ENCODE measurements around the gene FUOM. TPM values are rescaled to one million over a fixed set of nuclear protein-coding genes. Genes with fewer than 3 reads are reported as not detected.
"Not testable (repeated sequence)": the region's sequence is repeated elsewhere in the genome, so short reads cannot be mapped to it uniquely, and the experiment has no call there.

FUOM gene
- total and polyA plus RNA-seq, 2 of the 8 experiments (the other 6 are each of a cell fraction or from before 2014, with no cell fraction given), result 22.0 to 30.4 TPM

DNA sequence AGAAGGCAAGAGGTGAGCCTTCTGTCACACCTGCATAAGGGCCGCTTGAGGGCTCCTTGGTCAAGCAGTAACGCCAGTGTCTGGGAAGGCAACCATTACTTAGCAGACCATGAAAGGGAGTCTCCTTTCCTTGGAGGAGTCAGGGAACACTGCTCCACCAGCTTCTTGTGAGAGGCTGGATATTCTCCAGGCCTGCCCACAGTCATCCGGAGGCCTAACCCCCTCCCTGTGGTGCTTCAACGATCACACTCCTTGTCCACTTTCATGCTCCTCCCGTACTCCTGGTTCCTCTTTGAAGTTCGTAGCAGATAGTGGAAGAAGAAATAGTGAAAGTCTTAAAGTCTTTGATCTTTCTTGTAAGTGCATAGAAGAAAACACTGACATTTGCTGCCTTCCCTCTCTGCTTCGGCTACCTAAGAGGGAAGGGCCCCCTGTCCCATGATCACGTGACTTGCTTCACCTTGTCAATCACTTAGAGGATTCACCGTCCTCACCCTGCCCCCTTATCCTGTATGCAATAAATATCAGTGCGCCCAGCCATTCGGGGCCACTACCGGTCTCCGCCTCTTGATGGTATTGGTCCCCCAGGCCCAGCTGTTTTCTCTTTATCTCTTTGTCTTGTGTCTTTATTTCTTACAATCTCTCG is 35.6 kb downstream of the FUOM start:
- H2AFZ ChIP-seq (ENCODE audit: low read length); H2BK5ac ChIP-seq (ENCODE audit: low read depth, low read length); H2BK12ac ChIP-seq (ENCODE audit: low read depth, low read length); H3K4me3 ChIP-seq (ENCODE audit: extremely low read depth in 1 of 4, insufficient read depth in 2 of 4, low read depth in 3 of 4, low read length in 4 of 4); H3K4me2 ChIP-seq (ENCODE audit: insufficient read depth in 1 of 2, low read depth in 2 of 2, low read length in 2 of 2); H3K9me3 ChIP-seq (ENCODE audit: insufficient read depth in 2 of 2, low read depth in 1 of 2, low read length in 1 of 2); H3K79me1 ChIP-seq (ENCODE audit: low read depth, low read length); H4K91ac ChIP-seq (replicated peaks; ENCODE audit: insufficient read length, low read length); H3K4ac ChIP-seq (replicated peaks; ENCODE audit: insufficient read length, low read depth, low read length); H3K27ac ChIP-seq (ENCODE audit: low read depth, low read length); H3K18ac ChIP-seq (ENCODE audit: extremely low read depth, low read length); H3K23me2 ChIP-seq (ENCODE audit: low read depth, low read length); H3K14ac ChIP-seq (ENCODE audit: insufficient read length); CTCF ChIA-PET (ENCODE audit: partially characterized antibody); H3K9ac ChIP-seq (replicated peaks in 1 of 4; ENCODE audit: extremely low read depth in 1 of 4, low read depth in 3 of 4, low read length in 3 of 4); DNase-seq (ENCODE audit: low read depth in 1 of 2, low spot score in 2 of 2); FAIRE-seq; H3K56ac ChIP-seq (replicated peaks; ENCODE audit: insufficient read length, low read depth, low read length); H4K20me1 ChIP-seq (replicated peaks in 1 of 2; ENCODE audit: control insufficient read depth in 1 of 2, insufficient read depth in 2 of 2, low read length in 2 of 2); H2BK15ac ChIP-seq (ENCODE audit: low read length); H2BK120ac ChIP-seq (replicated peaks; ENCODE audit: low read depth, low read length); H3K36me3 ChIP-seq (ENCODE audit: control insufficient read depth in 2 of 4, insufficient read depth in 4 of 4, low read length in 3 of 4); H4K5ac ChIP-seq (ENCODE audit: insufficient read length, low read depth, low read length); H3K79me2 ChIP-seq (ENCODE audit: control insufficient read depth in 1 of 2, insufficient read depth in 2 of 2, low read length in 2 of 2); H3K23ac ChIP-seq (ENCODE audit: insufficient read length); H4K8ac ChIP-seq (ENCODE audit: extremely low read depth, insufficient read depth, low read length); H2AK5ac ChIP-seq (ENCODE audit: low read depth, low read length); H2BK20ac ChIP-seq (ENCODE audit: low read length): not testable (repeated sequence)
- WGBS, 2 experiments (ENCODE audit: extremely low coverage in 1 of 2, insufficient coverage in 1 of 2, insufficient read length in 1 of 2, insufficient replicate concordance in 2 of 2, low coverage in 1 of 2, low lambda C conversion rate in 2 of 2, missing lambda C conversion rate in 1 of 2), result 85% methylated on average over 12 of the region's 14 CpGs; no CpG with 5 or more reads in 1 of the 2 experiments
- peaks cover 14 to 33% (median 28%) of the 10 kb centered on the region in 4 experiments for H3K27me3 ChIP-seq (replicated peaks in 1 of 4; ENCODE audit: control insufficient read depth in 3 of 4, extremely low read depth in 1 of 4, insufficient read depth in 3 of 4, low read length in 3 of 4)
- POLR2A ChIA-PET (ENCODE audit: partially characterized antibody), result interaction anchor here (0.6 kb wide), 1 partner anchor 12 kb away, joined by 7 read pairs; no protein-coding TSS in a partner anchor
- peaks cover 0 to 20% (median 6%) of the 10 kb centered on the region in 4 experiments; a peak in 6 of 7 replicates for H3K4me1 ChIP-seq (replicated peaks in 1 of 4; ENCODE audit: control insufficient read depth in 3 of 4, insufficient read depth in 4 of 4, low read length in 3 of 4)
